Right atrium auricular region (tissue), 2 donors: ENCODE measurements around the gene SAMM50. TPM values are rescaled to one million over a fixed set of nuclear protein-coding genes. Genes with fewer than 3 reads are reported as not detected.

Experiments
- DNase-seq: peaks from one replicate; pipeline ENCODE4 v3.0.0-alpha.2; 2019; ENCODE audit warnings: low spot score
- H3K27ac ChIP-seq, 2 donors: fragments of 200-600 bp; sonication (generic); 1 replicate in 1 of 2; 2 replicates in 1 of 2; pipeline ENCODE4 v1.5.1; 2016 to 2019
- H3K27me3 ChIP-seq, 2 donors: fragments of 200-600 bp; sonication (generic); one replicate each; pipeline versions ENCODE4 v1.5.1 to v1.6.0; 2017 to 2019
- H3K36me3 ChIP-seq: fragments of 200-600 bp; sonication (generic); one replicate; pipeline ENCODE4 v1.5.1; 2016
- H3K4me1 ChIP-seq, 2 donors: fragments of 200-600 bp; sonication (generic); one replicate each; pipeline versions ENCODE4 v1.5.1 to v1.6.0; 2017 to 2019
- H3K4me3 ChIP-seq, 2 donors: fragments of 200-600 bp; sonication (generic); 1 replicate in 1 of 2; 2 replicates in 1 of 2; pipeline ENCODE4 v1.5.1; 2017 to 2019; ENCODE audit warnings: mild to moderate bottlenecking in 1 of 2, moderate library complexity in 1 of 2
- H3K9me3 ChIP-seq, 2 donors: fragments of 200-600 bp; sonication (generic); one replicate each; pipeline ENCODE4 v1.5.1; 2019
- CTCF ChIP-seq, 2 donors: fragments of 200-600 bp; sonication (generic); IDR thresholded peaks; one replicate each; pipeline ENCODE4 v1.5.1; 2019; ENCODE audit warnings: antibody characterized with exemption in 2 of 2
- total RNA-seq, 2 donors: library from RNA; depleted of rRNA; stranded (reverse); fragments of >200 nt; gene quantifications; one replicate each; pipeline ENCODE4 v1.1.0, GENCODE V29; 2016

Gene SAMM50
- total RNA-seq, 2 donors from 2014 or later = 40.4 to 57.1 TPM

- Histone ChIP-seq H3K36me3 (no peaks in the 10 kb centered on the region), H3K27ac (no peak overlapping the region), H3K4me3 (no peak overlapping the region), H3K27me3 (no peaks in the 10 kb centered on the region), H3K4me1 (peaks cover 0 to 48% of the 10 kb centered on the region in 2 donors), H3K9me3 (no peaks in the 10 kb centered on the region)
- no peak for DNase-seq
- no peak for TF ChIP-seq CTCF (IDR thresholded peaks at IDR 0.05)
These were observed 89.9 kb downstream of the SAMM50 start for GRCh38 chr22:44045145-44045544.

Other genes starting within 250 kb of the SAMM50 start
- 1 to 10 TPM; 1.5 TPM for gene EFCAB6, start 143.1 kb upstream of the SAMM50 start, total RNA-seq
- gene SULT4A1, start 92.9 kb upstream of the SAMM50 start, total RNA-seq = under 1 TPM in 1 of 2 donors, not detected in 1; 0.12 TPM
- gene PNPLA5, start 63.4 kb upstream of the SAMM50 start, total RNA-seq = not detected
- under 1 TPM in 1 of 2 donors, not detected in 1; 0.16 TPM for gene PNPLA3, start 31.6 kb upstream of the SAMM50 start, total RNA-seq
- gene PARVB, start 68.9 kb downstream of the SAMM50 start, total RNA-seq = 10 to 100 TPM; 43.8 to 86.5 TPM
- 1 to 10 TPM; 2.1 to 7.2 TPM for gene PARVG, start 225.5 kb downstream of the SAMM50 start, total RNA-seq